Hepatocyte (in vitro differentiated cells): ENCODE measurements around the gene KCNH3. TPM values are rescaled to one million over a fixed set of nuclear protein-coding genes. Genes with fewer than 3 reads are reported as not detected.
"Not testable (repeated sequence)": the region's sequence is repeated elsewhere in the genome, so short reads cannot be mapped to it uniquely, and the experiment has no call there.

Source experiments
- DNase-seq: peaks from one replicate; pipeline ENCODE4 v3.0.0-alpha.2; 2016; ENCODE audit warnings: low spot score
- H2AFZ ChIP-seq: fragments of 200-600 bp; sonication (generic); 2 replicates; pipeline ENCODE4 v1.6.0; 2016; ENCODE audit warnings: antibody characterized with exemption, mild to moderate bottlenecking
- H3K27ac ChIP-seq: fragments of 200-600 bp; sonication (generic); 2 replicates; pipeline ENCODE4 v1.5.1; 2016; ENCODE audit warnings: mild to moderate bottlenecking
- H3K27me3 ChIP-seq: fragments of 200-600 bp; sonication (generic); 2 replicates; pipeline ENCODE4 v1.6.1; 2016
- H3K36me3 ChIP-seq: fragments of 200-600 bp; sonication (generic); replicated peaks from 2 replicates; pipeline ENCODE4 v1.5.1; 2016; ENCODE audit warnings: low read depth; ENCODE audit not compliant: insufficient read depth
- H3K4me1 ChIP-seq: fragments of 200-600 bp; sonication (generic); 2 replicates; pipeline ENCODE4 v1.5.1; 2016; ENCODE audit warnings: mild to moderate bottlenecking, moderate library complexity; ENCODE audit not compliant: insufficient read depth
- H3K4me2 ChIP-seq: fragments of 200-600 bp; sonication (generic); 2 replicates; pipeline ENCODE4 v1.6.0; 2016
- H3K4me3 ChIP-seq: fragments of 200-600 bp; sonication (generic); 2 replicates; pipeline ENCODE4 v1.5.1; 2016; ENCODE audit warnings: mild to moderate bottlenecking
- H3K79me2 ChIP-seq: fragments of 200-600 bp; sonication (generic); 2 replicates; pipeline ENCODE4 v1.6.0; 2017; ENCODE audit warnings: mild to moderate bottlenecking
- H3K9me2 ChIP-seq: fragments of 200-600 bp; sonication (generic); replicated peaks from 2 replicates; pipeline ENCODE4 v1.6.0; 2017; ENCODE audit warnings: mild to moderate bottlenecking; ENCODE audit not compliant: insufficient read depth
- H3K9me3 ChIP-seq: fragments of 200-600 bp; sonication (generic); 2 replicates; pipeline ENCODE4 v1.5.1; 2016; ENCODE audit warnings: low read depth, mild to moderate bottlenecking
- H4K20me1 ChIP-seq: fragments of 200-600 bp; sonication (generic); 2 replicates; pipeline ENCODE4 v1.6.0; 2016; ENCODE audit warnings: mild to moderate bottlenecking; ENCODE audit not compliant: insufficient read depth, poor library complexity, severe bottlenecking
- EZH2 ChIP-seq: fragments of 200-600 bp; sonication (generic); IDR thresholded peaks from 2 replicates; pipeline ENCODE4 v1.6.1; 2016; ENCODE audit warnings: antibody characterized with exemption, mild to moderate bottlenecking, borderline replicate concordance
- EZH2phosphoT487 ChIP-seq: fragments of 200-600 bp; sonication (generic); IDR thresholded peaks from one replicate; pipeline ENCODE4 v1.6.1; 2018; ENCODE audit warnings: antibody characterized with exemption, mild to moderate bottlenecking, low read depth, moderate library complexity; ENCODE audit not compliant: unreplicated experiment, severe bottlenecking
- WGBS: methylation state at CpG from one replicate; pipeline ENCODE4 v1.1.6; 2016; ENCODE audit warnings: low lambda C conversion rate; ENCODE audit errors: missing lambda C conversion rate; 5-methylcytosine and 5-hydroxymethylcytosine counted together
- polyA plus RNA-seq: library from polyadenylated mRNA; unstranded; fragments of >200 nt; fragmentation: Nextera tagmentation; extraction: Ambion mirVana; gene quantifications from 2 replicates; pipeline ENCODE4 v1.2.1, GENCODE V29; 2016
- total RNA-seq: library from RNA; depleted of rRNA; stranded (reverse); fragments of >200 nt; gene quantifications from 2 replicates; pipeline ENCODE4 v1.2.3, GENCODE V29; 2014
- TF ChIP-seq, protein P1 (sequence below): fragments of 200-600 bp; sonication (generic); IDR thresholded peaks from 2 replicates; pipeline ENCODE4 v1.5.1; 2016; ENCODE audit warnings: antibody characterized with exemption, mild to moderate bottlenecking; ENCODE audit not compliant: poor library complexity

The KCNH3 gene
- total and polyA plus RNA-seq, 2 experiments from 2014 or later, result 0.30 to 1.1 TPM

DNA sequence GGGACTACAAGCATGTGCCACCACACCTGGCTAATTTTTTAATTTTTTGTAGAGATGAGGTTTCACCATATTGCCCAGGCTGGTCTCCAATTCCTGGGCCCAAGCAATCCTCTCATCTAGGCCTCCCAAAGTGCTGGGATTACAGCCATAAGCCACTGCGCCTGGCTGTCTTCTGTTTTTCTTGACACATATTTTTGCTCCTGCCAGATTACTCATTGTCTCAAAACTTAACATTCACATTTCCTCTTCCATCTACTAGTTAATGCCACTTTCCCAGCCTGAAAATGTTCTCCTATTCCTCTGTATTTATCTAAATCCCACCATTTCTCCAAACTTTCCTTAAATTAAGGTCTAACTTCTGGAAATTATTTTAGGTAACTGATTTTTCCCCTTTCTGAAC is 36.2 kb upstream of the KCNH3 start:
- H3K9me2 ChIP-seq, result no peaks in the 10 kb centered on the region
- H2AFZ ChIP-seq, result no peak overlapping the region
- no peak for DNase-seq
- WGBS, result 100% methylated on average over 1 of the region's 1 CpG
- H3K9me3 ChIP-seq, result no peaks in the 10 kb centered on the region
- H3K79me2 ChIP-seq, result no peaks in the 10 kb centered on the region
- H3K4me3 ChIP-seq, result no peak overlapping the region
- no peaks in the 10 kb centered on the region for H3K36me3 ChIP-seq
- H3K27ac ChIP-seq, result no peak overlapping the region
- no peaks in the 10 kb centered on the region for H4K20me1 ChIP-seq
- TF ChIP-seq, protein P1, sequence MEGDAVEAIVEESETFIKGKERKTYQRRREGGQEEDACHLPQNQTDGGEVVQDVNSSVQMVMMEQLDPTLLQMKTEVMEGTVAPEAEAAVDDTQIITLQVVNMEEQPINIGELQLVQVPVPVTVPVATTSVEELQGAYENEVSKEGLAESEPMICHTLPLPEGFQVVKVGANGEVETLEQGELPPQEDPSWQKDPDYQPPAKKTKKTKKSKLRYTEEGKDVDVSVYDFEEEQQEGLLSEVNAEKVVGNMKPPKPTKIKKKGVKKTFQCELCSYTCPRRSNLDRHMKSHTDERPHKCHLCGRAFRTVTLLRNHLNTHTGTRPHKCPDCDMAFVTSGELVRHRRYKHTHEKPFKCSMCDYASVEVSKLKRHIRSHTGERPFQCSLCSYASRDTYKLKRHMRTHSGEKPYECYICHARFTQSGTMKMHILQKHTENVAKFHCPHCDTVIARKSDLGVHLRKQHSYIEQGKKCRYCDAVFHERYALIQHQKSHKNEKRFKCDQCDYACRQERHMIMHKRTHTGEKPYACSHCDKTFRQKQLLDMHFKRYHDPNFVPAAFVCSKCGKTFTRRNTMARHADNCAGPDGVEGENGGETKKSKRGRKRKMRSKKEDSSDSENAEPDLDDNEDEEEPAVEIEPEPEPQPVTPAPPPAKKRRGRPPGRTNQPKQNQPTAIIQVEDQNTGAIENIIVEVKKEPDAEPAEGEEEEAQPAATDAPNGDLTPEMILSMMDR, result no peak
- TF ChIP-seq EZH2, result no peak
- TF ChIP-seq EZH2phosphoT487, result no peak
- no peak overlapping the region for H3K4me2 ChIP-seq
- H3K4me1 ChIP-seq, result no peaks in the 10 kb centered on the region
- H3K27me3 ChIP-seq, result no peaks in the 10 kb centered on the region

DNA sequence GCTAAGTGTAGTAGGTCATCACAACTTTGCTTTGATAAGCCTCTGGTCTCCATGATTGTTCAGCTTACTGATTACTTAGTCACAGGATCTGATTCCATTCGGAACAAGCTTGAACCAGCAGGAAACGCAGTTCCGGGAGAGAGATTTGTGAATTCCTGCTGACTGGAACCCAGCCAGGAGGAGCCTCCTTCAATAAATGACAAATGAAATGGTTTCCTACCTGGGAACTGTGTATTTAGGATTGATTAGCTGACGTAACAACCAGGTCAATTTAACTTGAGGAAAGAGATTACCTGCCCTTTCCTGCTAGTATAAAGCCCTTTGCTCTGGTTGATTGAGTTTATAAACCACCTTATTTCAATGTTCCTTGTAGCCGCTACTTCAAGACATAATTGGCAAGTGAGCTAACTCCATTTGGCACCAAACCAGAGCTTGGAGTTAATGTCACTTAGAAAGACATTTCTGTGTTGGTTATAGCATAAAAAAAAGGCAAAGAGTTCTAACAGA is 35.1 kb upstream of the KCNH3 start:
- H3K4me3 ChIP-seq, result no peak overlapping the region
- DNase-seq, result peak; percentile 54
- H3K27ac ChIP-seq, result peak overlapping the region; percentile 79
- H3K9me2 ChIP-seq, result no peaks in the 10 kb centered on the region
- H3K9me3 ChIP-seq, result no peaks in the 10 kb centered on the region
- H4K20me1 ChIP-seq, result no peaks in the 10 kb centered on the region
- TF ChIP-seq, protein P1, result no peak
- TF ChIP-seq EZH2phosphoT487, result no peak
- TF ChIP-seq EZH2, result no peak
- no peaks in the 10 kb centered on the region for H3K36me3 ChIP-seq
- H2AFZ ChIP-seq, result no peak overlapping the region
- no peaks in the 10 kb centered on the region for H3K4me1 ChIP-seq
- H3K4me2 ChIP-seq, result peak overlapping the region; percentile 53
- no peaks in the 10 kb centered on the region for H3K79me2 ChIP-seq
- no peaks in the 10 kb centered on the region for H3K27me3 ChIP-seq
- WGBS, result 65% methylated on average over 5 of the region's 5 CpGs

DNA sequence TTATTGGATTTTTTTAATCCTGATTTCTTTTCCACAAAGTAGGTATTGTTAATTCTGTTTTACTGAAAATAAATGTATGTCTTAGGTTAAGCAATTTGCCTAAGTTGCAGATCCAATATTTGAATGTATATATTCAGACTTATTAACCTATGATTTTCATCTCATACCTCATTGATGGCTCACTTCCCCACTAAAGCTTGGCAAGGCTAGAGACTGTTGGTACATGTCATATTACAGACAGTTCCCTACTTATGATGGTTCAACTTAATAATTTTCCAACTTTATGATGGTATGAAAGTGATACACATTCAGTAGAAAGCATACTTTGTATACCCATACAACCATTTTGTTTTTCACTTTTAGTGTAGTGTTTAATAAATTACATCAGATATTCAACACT is 33.2 kb upstream of the KCNH3 start:
- no peaks in the 10 kb centered on the region for H3K27me3 ChIP-seq
- H3K79me2 ChIP-seq, result no peaks in the 10 kb centered on the region
- H3K27ac ChIP-seq, result no peak overlapping the region
- no peaks in the 10 kb centered on the region for H4K20me1 ChIP-seq
- no peak overlapping the region for H3K4me3 ChIP-seq
- no peaks in the 10 kb centered on the region for H3K36me3 ChIP-seq
- no peaks in the 10 kb centered on the region for H3K9me2 ChIP-seq
- no peak for DNase-seq
- no peaks in the 10 kb centered on the region for H3K9me3 ChIP-seq
- TF ChIP-seq EZH2 (no peak), EZH2phosphoT487 (no peak)
- TF ChIP-seq, protein P1, result no peak
- no peak overlapping the region for H3K4me2 ChIP-seq
- no peak overlapping the region for H2AFZ ChIP-seq
- no peaks in the 10 kb centered on the region for H3K4me1 ChIP-seq

DNA sequence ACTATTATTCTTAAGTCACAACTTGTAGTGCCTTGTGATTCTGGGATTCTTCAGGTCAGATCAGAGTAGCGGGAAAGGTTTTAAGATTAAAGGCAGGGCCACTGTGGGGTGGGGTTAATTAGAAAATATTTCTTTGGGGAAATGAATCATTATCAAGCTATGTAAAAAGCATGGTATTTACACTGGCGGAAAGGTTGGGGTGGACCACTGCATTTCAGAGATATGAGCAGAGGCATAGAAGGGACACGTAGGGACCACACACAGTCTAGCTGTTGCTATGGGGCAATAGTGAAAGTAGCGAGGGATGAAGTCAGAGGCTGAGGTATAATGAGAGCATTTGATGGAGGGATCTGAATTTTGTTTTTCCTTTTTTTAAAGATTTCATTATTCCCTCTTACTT is 31.7 kb upstream of the KCNH3 start:
- TF ChIP-seq EZH2 (no peak), EZH2phosphoT487 (no peak)
- TF ChIP-seq, protein P1, result no peak
- 87% methylated on average over 4 of the region's 4 CpGs for WGBS
- no peak overlapping the region for H3K4me3 ChIP-seq
- H3K79me2 ChIP-seq, result no peaks in the 10 kb centered on the region
- H3K27me3 ChIP-seq, result no peaks in the 10 kb centered on the region
- no peaks in the 10 kb centered on the region for H3K36me3 ChIP-seq
- DNase-seq, result no peak
- H3K9me3 ChIP-seq, result no peaks in the 10 kb centered on the region
- H3K9me2 ChIP-seq, result no peaks in the 10 kb centered on the region
- H2AFZ ChIP-seq, result no peak overlapping the region
- no peaks in the 10 kb centered on the region for H3K4me1 ChIP-seq
- H4K20me1 ChIP-seq, result no peaks in the 10 kb centered on the region
- no peak overlapping the region for H3K4me2 ChIP-seq
- no peak overlapping the region for H3K27ac ChIP-seq

DNA sequence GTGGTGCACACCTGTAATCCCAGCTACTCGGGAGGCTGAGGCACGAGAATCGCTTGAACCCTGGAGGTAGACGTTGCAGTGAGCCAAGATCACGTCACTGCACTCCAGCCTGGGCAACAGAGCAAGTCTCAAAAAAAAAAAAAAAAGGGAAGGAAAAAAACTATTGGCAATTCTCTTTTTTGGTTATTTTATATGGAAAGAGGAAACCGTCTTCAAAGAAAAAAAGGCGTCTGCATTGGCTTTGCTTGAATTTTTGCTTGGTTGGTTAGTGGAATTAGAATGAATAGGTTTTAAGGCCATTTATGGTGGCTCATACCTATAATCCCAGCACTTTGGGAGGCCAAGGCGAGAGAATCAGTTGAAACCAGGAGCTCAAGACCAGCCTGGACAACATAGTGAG is 29.1 kb upstream of the KCNH3 start:
- H3K4me3 ChIP-seq, result not testable (repeated sequence)

More for the DNA sequence above, 29.1 kb upstream of the KCNH3 start:
- DNase-seq, H3K36me3 ChIP-seq, H3K4me2 ChIP-seq, H3K27me3 ChIP-seq, H4K20me1 ChIP-seq, H3K79me2 ChIP-seq, H2AFZ ChIP-seq, H3K9me2 ChIP-seq, H3K9me3 ChIP-seq, H3K27ac ChIP-seq, H3K4me1 ChIP-seq: not testable (repeated sequence)
- 96% methylated on average over 8 of the region's 8 CpGs for WGBS
